Hepatocyte (in vitro differentiated cells): ENCODE results near the gene ATP6V1G2. TPM values are rescaled to one million over a fixed set of nuclear protein-coding genes. Genes with fewer than 3 reads are reported as not detected.
"Not testable (repeated sequence)": the region's sequence is repeated elsewhere in the genome, so short reads cannot be mapped to it uniquely, and the experiment has no call there.

ENCODE experiments used
- DNase-seq: peaks from one replicate; pipeline ENCODE4 v3.0.0-alpha.2; 2016; ENCODE audit warnings: low spot score
- H2AFZ ChIP-seq: fragments of 200-600 bp; sonication (generic); 2 replicates; pipeline ENCODE4 v1.6.0; 2016; ENCODE audit warnings: antibody characterized with exemption, mild to moderate bottlenecking
- H3K27ac ChIP-seq: fragments of 200-600 bp; sonication (generic); 2 replicates; pipeline ENCODE4 v1.5.1; 2016; ENCODE audit warnings: mild to moderate bottlenecking
- H3K27me3 ChIP-seq: fragments of 200-600 bp; sonication (generic); 2 replicates; pipeline ENCODE4 v1.6.1; 2016
- H3K36me3 ChIP-seq: fragments of 200-600 bp; sonication (generic); replicated peaks from 2 replicates; pipeline ENCODE4 v1.5.1; 2016; ENCODE audit warnings: low read depth; ENCODE audit not compliant: insufficient read depth
- H3K4me1 ChIP-seq: fragments of 200-600 bp; sonication (generic); 2 replicates; pipeline ENCODE4 v1.5.1; 2016; ENCODE audit warnings: mild to moderate bottlenecking, moderate library complexity; ENCODE audit not compliant: insufficient read depth
- H3K4me2 ChIP-seq: fragments of 200-600 bp; sonication (generic); 2 replicates; pipeline ENCODE4 v1.6.0; 2016
- H3K4me3 ChIP-seq: fragments of 200-600 bp; sonication (generic); 2 replicates; pipeline ENCODE4 v1.5.1; 2016; ENCODE audit warnings: mild to moderate bottlenecking
- H3K79me2 ChIP-seq: fragments of 200-600 bp; sonication (generic); 2 replicates; pipeline ENCODE4 v1.6.0; 2017; ENCODE audit warnings: mild to moderate bottlenecking
- H3K9me2 ChIP-seq: fragments of 200-600 bp; sonication (generic); replicated peaks from 2 replicates; pipeline ENCODE4 v1.6.0; 2017; ENCODE audit warnings: mild to moderate bottlenecking; ENCODE audit not compliant: insufficient read depth
- H3K9me3 ChIP-seq: fragments of 200-600 bp; sonication (generic); 2 replicates; pipeline ENCODE4 v1.5.1; 2016; ENCODE audit warnings: low read depth, mild to moderate bottlenecking
- H4K20me1 ChIP-seq: fragments of 200-600 bp; sonication (generic); 2 replicates; pipeline ENCODE4 v1.6.0; 2016; ENCODE audit warnings: mild to moderate bottlenecking; ENCODE audit not compliant: insufficient read depth, poor library complexity, severe bottlenecking
- EZH2 ChIP-seq: fragments of 200-600 bp; sonication (generic); IDR thresholded peaks from 2 replicates; pipeline ENCODE4 v1.6.1; 2016; ENCODE audit warnings: antibody characterized with exemption, mild to moderate bottlenecking, borderline replicate concordance
- EZH2phosphoT487 ChIP-seq: fragments of 200-600 bp; sonication (generic); IDR thresholded peaks from one replicate; pipeline ENCODE4 v1.6.1; 2018; ENCODE audit warnings: antibody characterized with exemption, mild to moderate bottlenecking, low read depth, moderate library complexity; ENCODE audit not compliant: unreplicated experiment, severe bottlenecking
- WGBS: methylation state at CpG from one replicate; pipeline ENCODE4 v1.1.6; 2016; ENCODE audit warnings: low lambda C conversion rate; ENCODE audit errors: missing lambda C conversion rate; 5-methylcytosine and 5-hydroxymethylcytosine counted together
- polyA plus RNA-seq: library from polyadenylated mRNA; unstranded; fragments of >200 nt; fragmentation: Nextera tagmentation; extraction: Ambion mirVana; gene quantifications from 2 replicates; pipeline ENCODE4 v1.2.1, GENCODE V29; 2016
- total RNA-seq: library from RNA; depleted of rRNA; stranded (reverse); fragments of >200 nt; gene quantifications from 2 replicates; pipeline ENCODE4 v1.2.3, GENCODE V29; 2014
- TF ChIP-seq, protein P1 (sequence below): fragments of 200-600 bp; sonication (generic); IDR thresholded peaks from 2 replicates; pipeline ENCODE4 v1.5.1; 2016; ENCODE audit warnings: antibody characterized with exemption, mild to moderate bottlenecking; ENCODE audit not compliant: poor library complexity

ATP6V1G2 gene
- total and polyA plus RNA-seq, 2 experiments from 2014 or later: 0.63 to 0.73 TPM

DNA sequence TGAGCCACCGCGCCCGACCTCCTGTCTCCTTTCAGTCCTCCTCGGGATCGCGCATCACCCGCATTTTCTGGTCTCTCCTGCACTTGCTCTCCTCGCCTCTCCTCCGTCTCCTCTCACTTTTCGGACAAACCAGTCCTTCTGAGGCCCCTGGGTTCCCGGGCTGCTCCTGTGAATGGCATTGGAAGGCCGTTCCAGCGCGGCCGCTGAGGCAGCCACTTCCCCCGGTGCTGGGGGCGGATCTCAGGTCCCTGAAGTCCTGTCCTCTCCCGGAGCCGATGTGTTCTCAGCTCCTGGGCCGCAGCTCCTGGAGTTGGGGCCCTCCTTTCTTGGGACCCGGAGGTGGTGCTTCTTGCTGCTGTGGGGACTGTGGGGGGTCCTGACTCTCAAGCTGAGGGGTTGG is 47.7 kb downstream of the ATP6V1G2 start:
- peak overlapping the region; percentile 54 for H3K4me2 ChIP-seq
- no peaks in the 10 kb centered on the region for H3K9me2 ChIP-seq
- H3K9me3 ChIP-seq: no peaks in the 10 kb centered on the region
- peak overlapping the region; percentile 12 for H2AFZ ChIP-seq
- peak; percentile 31 for DNase-seq
- H3K79me2 ChIP-seq: no peaks in the 10 kb centered on the region
- no peaks in the 10 kb centered on the region for H3K36me3 ChIP-seq
- no peaks in the 10 kb centered on the region for H3K4me1 ChIP-seq
- no peak overlapping the region for H3K4me3 ChIP-seq
- no peak overlapping the region for H3K27ac ChIP-seq
- H4K20me1 ChIP-seq: no peaks in the 10 kb centered on the region
- H3K27me3 ChIP-seq: peaks cover 54% of the 10 kb centered on the region
- no peak for TF ChIP-seq EZH2phosphoT487
- TF ChIP-seq, protein P1, sequence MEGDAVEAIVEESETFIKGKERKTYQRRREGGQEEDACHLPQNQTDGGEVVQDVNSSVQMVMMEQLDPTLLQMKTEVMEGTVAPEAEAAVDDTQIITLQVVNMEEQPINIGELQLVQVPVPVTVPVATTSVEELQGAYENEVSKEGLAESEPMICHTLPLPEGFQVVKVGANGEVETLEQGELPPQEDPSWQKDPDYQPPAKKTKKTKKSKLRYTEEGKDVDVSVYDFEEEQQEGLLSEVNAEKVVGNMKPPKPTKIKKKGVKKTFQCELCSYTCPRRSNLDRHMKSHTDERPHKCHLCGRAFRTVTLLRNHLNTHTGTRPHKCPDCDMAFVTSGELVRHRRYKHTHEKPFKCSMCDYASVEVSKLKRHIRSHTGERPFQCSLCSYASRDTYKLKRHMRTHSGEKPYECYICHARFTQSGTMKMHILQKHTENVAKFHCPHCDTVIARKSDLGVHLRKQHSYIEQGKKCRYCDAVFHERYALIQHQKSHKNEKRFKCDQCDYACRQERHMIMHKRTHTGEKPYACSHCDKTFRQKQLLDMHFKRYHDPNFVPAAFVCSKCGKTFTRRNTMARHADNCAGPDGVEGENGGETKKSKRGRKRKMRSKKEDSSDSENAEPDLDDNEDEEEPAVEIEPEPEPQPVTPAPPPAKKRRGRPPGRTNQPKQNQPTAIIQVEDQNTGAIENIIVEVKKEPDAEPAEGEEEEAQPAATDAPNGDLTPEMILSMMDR: no peak
- peak; percentile 55 for TF ChIP-seq EZH2
- 3% methylated on average over 21 of the region's 21 CpGs for WGBS

DNA sequence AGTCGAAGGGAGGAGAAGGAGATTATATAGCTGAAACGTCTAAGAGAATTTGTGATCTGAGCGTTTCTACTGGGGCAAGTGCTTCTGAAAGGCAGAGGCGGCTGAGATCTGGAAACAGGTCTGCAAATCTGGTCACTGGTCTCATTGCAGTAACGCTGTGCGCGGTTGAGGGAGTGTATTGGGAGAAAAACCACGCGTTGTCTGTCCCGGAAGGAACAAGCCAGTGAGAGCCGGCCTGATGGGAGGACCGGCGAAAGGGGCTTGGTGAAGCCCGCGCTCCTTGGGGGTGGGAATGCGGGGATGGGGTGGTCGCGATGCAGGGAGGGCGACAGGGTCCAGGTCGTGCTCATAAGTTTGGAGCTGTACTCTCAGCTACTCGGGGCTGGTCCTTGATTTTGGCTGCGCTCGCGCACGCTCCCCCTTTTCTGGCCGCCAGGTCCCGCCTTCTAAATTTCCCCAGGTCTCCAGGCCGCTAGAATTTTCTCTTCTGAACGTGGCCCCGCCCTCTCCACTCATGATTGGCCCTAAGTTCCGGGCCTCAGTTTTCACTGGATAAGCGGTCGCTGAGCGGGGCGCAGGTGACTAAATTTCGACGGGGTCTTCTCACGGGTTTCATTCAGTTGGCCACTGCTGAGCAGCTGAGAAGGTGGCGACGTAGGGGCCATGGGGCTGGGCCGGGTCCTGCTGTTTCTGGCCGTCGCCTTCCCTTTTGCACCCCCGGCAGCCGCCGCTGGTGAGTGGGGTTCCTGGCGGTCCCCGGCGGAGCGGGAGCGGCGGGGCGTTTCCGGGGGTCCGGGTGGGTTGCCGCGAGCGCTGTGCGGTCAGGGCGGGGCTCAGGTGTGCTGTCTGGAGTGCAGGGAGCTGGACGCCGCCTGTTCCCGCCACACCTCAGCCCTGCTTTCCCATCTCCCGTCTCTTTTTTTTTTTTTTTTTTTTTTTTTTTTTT is 48.6 kb downstream of the ATP6V1G2 start, which contains the start of gene MICB:
Gene MICB, plus strand, starts transcription at position 615 of the 946 bp plus-strand sequence. Its CDS starts 49 bp downstream, at position 664.
- Histone ChIP-seq H3K27ac (no peak within 1 kb of the TSS), H4K20me1 (no peaks in the 10 kb centered on the region), H3K4me3 (peak within 1 kb of the TSS; percentile 32), H3K27me3 (peaks cover 60% of the 10 kb centered on the region), H2AFZ (peak within 1 kb of the TSS; percentile 93), H3K4me1 (no peaks in the 10 kb centered on the region), H3K4me2 (peak within 1 kb of the TSS; percentile 98), H3K9me3 (no peaks in the 10 kb centered on the region), H3K36me3 (no peaks in the 10 kb centered on the region), H3K79me2 (no peaks in the 10 kb centered on the region), H3K9me2 (no peaks in the 10 kb centered on the region)
- WGBS: 4% methylated on average over 52 of the region's 64 CpGs
- TF ChIP-seq EZH2phosphoT487: no peak
- TF ChIP-seq EZH2: no peak
- TF ChIP-seq, protein P1: no peak
- DNase-seq: peak; percentile 73

DNA sequence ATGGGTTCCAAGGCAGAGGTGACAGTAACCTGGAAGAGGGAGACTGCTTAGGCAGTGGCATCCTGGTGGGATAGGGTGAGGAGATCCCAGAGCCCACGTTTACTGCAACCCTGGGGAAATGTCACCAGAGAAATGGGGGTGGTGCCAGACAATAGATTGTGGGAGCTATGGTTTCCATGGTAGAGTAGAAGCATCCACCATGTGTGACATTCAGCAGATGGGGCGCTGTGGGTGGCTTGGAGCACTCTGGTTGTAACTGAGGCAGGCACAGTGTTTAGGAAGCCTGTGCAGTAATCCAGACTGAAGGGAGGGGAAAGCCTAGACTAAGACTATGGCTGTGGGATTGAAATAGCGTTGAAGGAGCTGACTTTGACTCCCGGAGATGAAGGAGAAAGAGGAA is 49.6 kb downstream of the ATP6V1G2 start:
- peaks cover 56% of the 10 kb centered on the region for H3K27me3 ChIP-seq
- not testable (repeated sequence) for H3K4me2 ChIP-seq, H2AFZ ChIP-seq, H3K79me2 ChIP-seq, DNase-seq, H3K27ac ChIP-seq, H3K36me3 ChIP-seq, H3K9me3 ChIP-seq, H3K9me2 ChIP-seq, H3K4me3 ChIP-seq, H3K4me1 ChIP-seq, H4K20me1 ChIP-seq
- WGBS: 68% methylated on average over 2 of the region's 4 CpGs

DNA sequence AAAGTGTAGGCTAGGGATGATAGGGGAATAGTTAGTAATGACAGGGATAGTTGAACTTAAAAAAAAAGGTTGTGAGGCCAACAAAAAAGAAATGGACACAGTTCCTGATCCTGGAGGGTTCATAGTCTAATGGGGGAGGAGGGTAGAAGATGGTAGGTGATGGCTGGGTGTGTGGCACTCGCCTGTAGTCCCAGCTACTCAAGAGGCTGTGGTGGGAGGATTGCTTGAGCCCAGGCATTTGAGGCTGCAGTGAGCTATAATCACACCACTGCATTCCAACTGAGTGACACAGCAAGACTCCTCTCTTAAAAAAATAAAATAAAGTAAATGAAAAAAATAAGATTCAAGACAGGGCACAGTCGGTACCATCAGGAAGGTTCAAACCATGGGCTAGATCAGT is 50.8 kb downstream of the ATP6V1G2 start:
- Histone ChIP-seq H3K9me3 (no peaks in the 10 kb centered on the region), H3K79me2 (no peaks in the 10 kb centered on the region), H2AFZ (no peak overlapping the region), H4K20me1 (no peaks in the 10 kb centered on the region), H3K27me3 (peaks cover 46% of the 10 kb centered on the region), H3K36me3 (no peaks in the 10 kb centered on the region), H3K27ac (no peak overlapping the region), H3K4me2 (no peak overlapping the region), H3K4me3 (no peak overlapping the region), H3K9me2 (no peaks in the 10 kb centered on the region), H3K4me1 (no peaks in the 10 kb centered on the region)
- TF ChIP-seq, protein P1: no peak
- TF ChIP-seq EZH2phosphoT487 (no peak), EZH2 (no peak)
- WGBS: 76% methylated on average over 2 of the region's 2 CpGs
- DNase-seq: no peak
